ENCODE data around the gene PEX3.

- TF ChIP-seq CTCF (IDR thresholded peaks at IDR 0.05; ENCODE audit: insufficient read depth, low read length), result no peak
- no peak for TF ChIP-seq POLR2AphosphoS5 (IDR thresholded peaks at IDR 0.05; ENCODE audit: low read depth)
- TF ChIP-seq GABPA (IDR thresholded peaks at IDR 0.05; ENCODE audit: low read depth), result no peak
- TF ChIP-seq REST (IDR thresholded peaks at IDR 0.05; ENCODE audit: insufficient replicate concordance, low read depth), result no peak
- no peak for TF ChIP-seq SPI1 (IDR thresholded peaks at IDR 0.05; ENCODE audit: borderline replicate concordance, low read depth)
Measured at GRCh38 chr6:143506199-143506598, 55.6 kb downstream of the PEX3 start.

Data from HL-60 (cell line).